Neural cell (in vitro differentiated cells): ENCODE results near the gene DYNC2H1. TPM values are rescaled to one million over a fixed set of nuclear protein-coding genes. Genes with fewer than 3 reads are reported as not detected.

ENCODE experiments used
- H2AFZ ChIP-seq: fragments of 200-600, 300-800 bp; sonication (generic), shearing (Covaris generic); 2 replicates; pipeline ENCODE4 v1.6.0; 2014; ENCODE audit warnings: low read depth, mild to moderate bottlenecking, antibody characterized with exemption, low read length, moderate library complexity
- H3F3A ChIP-seq: fragments of 200-600 bp; shearing (Covaris generic); 2 replicates; pipeline ENCODE4 v1.6.1; 2016; ENCODE audit warnings: mild to moderate bottlenecking, moderate library complexity, mixed read lengths, antibody characterized with exemption, low read length; ENCODE audit not compliant: insufficient read depth, poor library complexity, severe bottlenecking
- H3K27ac ChIP-seq: fragments of 200-600, 300-800 bp; sonication (generic), shearing (Covaris generic); 2 replicates; pipeline ENCODE4 v1.5.1; 2014; ENCODE audit warnings: mild to moderate bottlenecking, low read length, moderate library complexity
- H3K27me3 ChIP-seq: fragments of 300-800, 200-600 bp; sonication (generic), shearing (Covaris generic); 2 replicates; pipeline ENCODE4 v1.6.0; 2014; ENCODE audit warnings: mild to moderate bottlenecking, low read depth, low read length, moderate library complexity; ENCODE audit not compliant: insufficient read depth
- H3K36me3 ChIP-seq: fragments of 300-800, 200-600 bp; sonication (generic), shearing (Covaris generic); 2 replicates; pipeline ENCODE4 v1.5.1; 2014; ENCODE audit warnings: mild to moderate bottlenecking, antibody characterized with exemption, low read length, moderate library complexity; ENCODE audit not compliant: insufficient read depth
- H3K4me2 ChIP-seq: fragments of 300-800, 200-600 bp; sonication (generic), shearing (Covaris generic); 2 replicates; pipeline ENCODE4 v1.6.0; 2014; ENCODE audit warnings: mild to moderate bottlenecking, low read length
- H3K4me3 ChIP-seq: fragments of 300-800, 200-600 bp; sonication (generic), shearing (Covaris generic); 2 replicates; pipeline ENCODE4 v1.5.1; 2014; ENCODE audit warnings: mild to moderate bottlenecking, low read length, moderate library complexity
- H3K79me2 ChIP-seq: fragments of 200-600 bp; shearing (Covaris generic); replicated peaks from 2 replicates; pipeline ENCODE4 v1.6.0; 2014; ENCODE audit warnings: mild to moderate bottlenecking, low read length, moderate library complexity; ENCODE audit not compliant: insufficient read depth
- H3K9ac ChIP-seq: fragments of 300-800, 200-600 bp; sonication (generic), shearing (Covaris generic); 2 replicates; pipeline ENCODE4 v1.6.1; 2016; ENCODE audit warnings: mild to moderate bottlenecking, low read length, mixed read lengths
- H3K9me2 ChIP-seq: fragments of 200-600 bp; shearing (Covaris generic); 2 replicates; pipeline ENCODE4 v1.6.1; 2016; ENCODE audit warnings: mild to moderate bottlenecking, low read length, mixed read lengths; ENCODE audit not compliant: insufficient read depth
- H3K9me3 ChIP-seq: fragments of 200-600, 300-800 bp; sonication (generic), shearing (Covaris generic); 2 replicates; pipeline ENCODE4 v1.6.1; 2016; ENCODE audit warnings: mild to moderate bottlenecking, mixed run types, low read length, moderate library complexity, mixed read lengths
- H4K20me1 ChIP-seq: fragments of 200-600 bp; shearing (Covaris generic); 2 replicates; pipeline ENCODE4 v1.6.1; 2016; ENCODE audit warnings: mild to moderate bottlenecking, mixed run types; ENCODE audit not compliant: insufficient read depth
- CTCF ChIP-seq: fragments of 450-650 bp; IDR thresholded peaks from 2 replicates; pipeline ENCODE4 v1.5.1; 2014; ENCODE audit warnings: antibody characterized with exemption, mild to moderate bottlenecking, moderate library complexity; ENCODE audit not compliant: poor library complexity, severe bottlenecking
- EP300 ChIP-seq: fragments of 450-650 bp; conservative IDR thresholded peaks from 2 replicates; pipeline ENCODE4 v1.6.1; 2014; ENCODE audit warnings: antibody characterized with exemption, mild to moderate bottlenecking, moderate library complexity; ENCODE audit not compliant: poor library complexity, severe bottlenecking
- EZH2 ChIP-seq: fragments of 200-600, 300-800 bp; shearing (Covaris generic), sonication (generic); IDR thresholded peaks from 2 replicates; pipeline ENCODE4 v1.6.1; 2014; ENCODE audit warnings: antibody characterized with exemption, low read length, borderline replicate concordance, mild to moderate bottlenecking; ENCODE audit not compliant: insufficient read depth, poor library complexity, severe bottlenecking
- MXI1 ChIP-seq: fragments of 450-650 bp; conservative IDR thresholded peaks from 2 replicates; pipeline ENCODE4 v1.6.1; 2014; ENCODE audit warnings: antibody characterized with exemption, mild to moderate bottlenecking; ENCODE audit not compliant: poor library complexity, severe bottlenecking
- POLR2AphosphoS5 ChIP-seq: IDR thresholded peaks from 2 replicates; pipeline ENCODE4 v1.6.1; 2012
- RAD21 ChIP-seq: fragments of 450-650 bp; conservative IDR thresholded peaks from 2 replicates; pipeline ENCODE4 v1.6.1; 2014; ENCODE audit warnings: antibody characterized with exemption, mild to moderate bottlenecking, moderate library complexity
- SMC3 ChIP-seq: fragments of 450-650 bp; conservative IDR thresholded peaks from 2 replicates; pipeline ENCODE4 v1.6.1; 2014; ENCODE audit warnings: antibody characterized with exemption, mild to moderate bottlenecking, moderate library complexity; ENCODE audit not compliant: poor library complexity
- TAF1 ChIP-seq: IDR thresholded peaks from 2 replicates; pipeline ENCODE4 v1.6.1; 2012; ENCODE audit warnings: low read depth
- polyA plus RNA-seq: library from polyadenylated mRNA; depleted of rRNA; stranded (reverse); fragments of >200 nt; gene quantifications from 2 replicates; pipeline ENCODE4 v1.2.3, GENCODE V29; 2014
- TF ChIP-seq, protein P1 (sequence below): IDR thresholded peaks from 2 replicates; pipeline ENCODE4 v1.6.1; 2012; ENCODE audit warnings: borderline replicate concordance

The DYNC2H1 gene
- polyA plus RNA-seq, 1 donor from 2014 or later = 14.1 TPM

DNA sequence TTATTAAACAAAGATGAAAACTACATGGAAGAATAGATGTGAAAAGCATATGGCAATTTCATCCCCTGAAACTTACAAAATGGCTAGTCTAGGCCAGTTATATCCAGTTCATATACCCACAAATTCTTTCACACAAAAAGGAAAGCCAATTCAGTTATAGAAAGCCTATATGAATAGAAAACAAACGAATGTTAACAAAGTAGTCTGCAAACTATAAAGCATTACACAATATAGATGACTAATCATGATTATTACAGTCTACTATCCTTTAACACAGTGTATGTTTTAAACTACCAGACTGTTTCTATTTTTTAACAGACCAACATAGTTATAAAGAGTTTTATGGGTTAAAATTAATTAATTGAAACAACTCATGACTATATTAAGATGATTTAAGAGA is 29.4 kb upstream of the DYNC2H1 start:
- H3K36me3 ChIP-seq = no peaks in the 10 kb centered on the region
- no peaks in the 10 kb centered on the region for H3K27me3 ChIP-seq
- H3K79me2 ChIP-seq = peaks cover 5% of the 10 kb centered on the region
- H3K9me2 ChIP-seq = no peaks in the 10 kb centered on the region
- H3K27ac ChIP-seq = no peak overlapping the region
- H2AFZ ChIP-seq = no peak overlapping the region
- no peak overlapping the region for H3K4me3 ChIP-seq
- no peak overlapping the region for H3K4me2 ChIP-seq
- no peaks in the 10 kb centered on the region for H4K20me1 ChIP-seq
- H3K9me3 ChIP-seq = no peaks in the 10 kb centered on the region
- no peak for TF ChIP-seq EZH2
- TF ChIP-seq, protein P1, sequence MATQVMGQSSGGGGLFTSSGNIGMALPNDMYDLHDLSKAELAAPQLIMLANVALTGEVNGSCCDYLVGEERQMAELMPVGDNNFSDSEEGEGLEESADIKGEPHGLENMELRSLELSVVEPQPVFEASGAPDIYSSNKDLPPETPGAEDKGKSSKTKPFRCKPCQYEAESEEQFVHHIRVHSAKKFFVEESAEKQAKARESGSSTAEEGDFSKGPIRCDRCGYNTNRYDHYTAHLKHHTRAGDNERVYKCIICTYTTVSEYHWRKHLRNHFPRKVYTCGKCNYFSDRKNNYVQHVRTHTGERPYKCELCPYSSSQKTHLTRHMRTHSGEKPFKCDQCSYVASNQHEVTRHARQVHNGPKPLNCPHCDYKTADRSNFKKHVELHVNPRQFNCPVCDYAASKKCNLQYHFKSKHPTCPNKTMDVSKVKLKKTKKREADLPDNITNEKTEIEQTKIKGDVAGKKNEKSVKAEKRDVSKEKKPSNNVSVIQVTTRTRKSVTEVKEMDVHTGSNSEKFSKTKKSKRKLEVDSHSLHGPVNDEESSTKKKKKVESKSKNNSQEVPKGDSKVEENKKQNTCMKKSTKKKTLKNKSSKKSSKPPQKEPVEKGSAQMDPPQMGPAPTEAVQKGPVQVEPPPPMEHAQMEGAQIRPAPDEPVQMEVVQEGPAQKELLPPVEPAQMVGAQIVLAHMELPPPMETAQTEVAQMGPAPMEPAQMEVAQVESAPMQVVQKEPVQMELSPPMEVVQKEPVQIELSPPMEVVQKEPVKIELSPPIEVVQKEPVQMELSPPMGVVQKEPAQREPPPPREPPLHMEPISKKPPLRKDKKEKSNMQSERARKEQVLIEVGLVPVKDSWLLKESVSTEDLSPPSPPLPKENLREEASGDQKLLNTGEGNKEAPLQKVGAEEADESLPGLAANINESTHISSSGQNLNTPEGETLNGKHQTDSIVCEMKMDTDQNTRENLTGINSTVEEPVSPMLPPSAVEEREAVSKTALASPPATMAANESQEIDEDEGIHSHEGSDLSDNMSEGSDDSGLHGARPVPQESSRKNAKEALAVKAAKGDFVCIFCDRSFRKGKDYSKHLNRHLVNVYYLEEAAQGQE = no peak
- no peak for TF ChIP-seq MXI1
- no peak for TF ChIP-seq SMC3
- no peak for TF ChIP-seq RAD21
- TF ChIP-seq POLR2AphosphoS5 = no peak
- no peak for TF ChIP-seq EP300
- no peak for TF ChIP-seq CTCF
- TF ChIP-seq TAF1 = no peak
- H3K9ac ChIP-seq = no peak overlapping the region
- no peaks in the 10 kb centered on the region for H3F3A ChIP-seq

- H3K27ac ChIP-seq = no peak overlapping the region
- no peak overlapping the region for H2AFZ ChIP-seq
- no peak overlapping the region for H3K4me2 ChIP-seq
- H3K9me3 ChIP-seq = no peaks in the 10 kb centered on the region
- no peak overlapping the region for H3K9ac ChIP-seq
- no peak for TF ChIP-seq TAF1
- no peak for TF ChIP-seq POLR2AphosphoS5
- TF ChIP-seq CTCF = no peak
- TF ChIP-seq, protein P1 = no peak
- TF ChIP-seq EP300 = no peak
- TF ChIP-seq MXI1 = no peak
- no peak for TF ChIP-seq RAD21
- no peak for TF ChIP-seq EZH2
- TF ChIP-seq SMC3 = no peak
- H3K36me3 ChIP-seq = no peaks in the 10 kb centered on the region
- H3F3A ChIP-seq = no peaks in the 10 kb centered on the region
- H3K79me2 ChIP-seq = peaks cover 39% of the 10 kb centered on the region
- H3K27me3 ChIP-seq = no peaks in the 10 kb centered on the region
- H3K4me3 ChIP-seq = no peak overlapping the region
- H3K9me2 ChIP-seq = no peaks in the 10 kb centered on the region
- no peaks in the 10 kb centered on the region for H4K20me1 ChIP-seq
Observed at GRCh38 chr11:103085758-103086365, 23.4 kb upstream of the DYNC2H1 start.
